Testis (tissue), 3 donors: ENCODE results near the gene ERC1. TPM values are rescaled to one million over a fixed set of nuclear protein-coding genes. Genes with fewer than 3 reads are reported as not detected.

Experiments used
- DNase-seq: peaks from one replicate; pipeline ENCODE4 v3.0.0-alpha.2; 2019
- H3K27ac ChIP-seq, 2 donors: fragments of 200-600 bp; sonication (generic); one replicate each; pipeline ENCODE4 v1.5.1; 2019
- H3K27me3 ChIP-seq: fragments of 200-600 bp; sonication (generic); one replicate; pipeline ENCODE4 v1.5.1; 2019
- H3K36me3 ChIP-seq: fragments of 200-600 bp; sonication (generic); one replicate; pipeline ENCODE4 v1.5.1; 2017; ENCODE audit warnings: low read depth; ENCODE audit errors: missing control alignments
- H3K4me1 ChIP-seq: fragments of 200-600 bp; sonication (generic); one replicate; pipeline ENCODE4 v1.5.1; 2019
- H3K4me3 ChIP-seq, 2 donors: fragments of 200-600 bp; sonication (generic); one replicate each; pipeline ENCODE4 v1.5.1; 2017 to 2019
- H3K9me3 ChIP-seq: fragments of 200-600 bp; sonication (generic); one replicate; pipeline ENCODE4 v1.5.1; 2017
- CTCF ChIP-seq, 3 experiments: fragments of 450-650 bp in 2 of 3; fragments of 200-600 bp in 1 of 3; sonication (generic) in 1 of 3; IDR thresholded peaks; one replicate each; pipeline ENCODE4 v1.5.1; 2016 to 2019; ENCODE audit warnings: antibody characterized with exemption in 3 of 3, mild to moderate bottlenecking in 2 of 3, moderate library complexity in 1 of 3
- POLR2A ChIP-seq: fragments of 450-650 bp; IDR thresholded peaks from one replicate; pipeline ENCODE4 v1.6.1; 2017; ENCODE audit warnings: antibody characterized with exemption, mild to moderate bottlenecking, moderate library complexity
- WGBS, 2 donors: methylation state at CpG; one replicate each; pipeline ENCODE4 v1.1.5; 2018; 5-methylcytosine and 5-hydroxymethylcytosine counted together
- intact Hi-C: fragments of 100-400 bp; cut with DNase I; formaldehyde crosslinking; loops from one replicate; pipeline ENCODE4 v1.15.1; 2023; ENCODE audit warnings: low total_unique reads
- polyA plus RNA-seq: library from polyadenylated mRNA; stranded (reverse); fragments of 350-450 nt; fragmentation: Illumina TruSeq; extraction: RNeasy Lipid Tissue Mini Kit (QIAGEN cat#74804); gene quantifications from one replicate; pipeline ENCODE4 v1.2.3, GENCODE V29; 2014; ENCODE audit warnings: low read depth, low replicate concordance; ENCODE audit not compliant: insufficient read depth
- total RNA-seq, 2 donors: library from RNA; depleted of rRNA; stranded (reverse); fragments of >200 nt; gene quantifications; one replicate each; pipeline ENCODE4 v1.2.3, GENCODE V29; 2016

Gene ERC1
- total and polyA plus RNA-seq, 3 donors from 2014 or later, result 25.8 to 109 (median 106) TPM

DNA sequence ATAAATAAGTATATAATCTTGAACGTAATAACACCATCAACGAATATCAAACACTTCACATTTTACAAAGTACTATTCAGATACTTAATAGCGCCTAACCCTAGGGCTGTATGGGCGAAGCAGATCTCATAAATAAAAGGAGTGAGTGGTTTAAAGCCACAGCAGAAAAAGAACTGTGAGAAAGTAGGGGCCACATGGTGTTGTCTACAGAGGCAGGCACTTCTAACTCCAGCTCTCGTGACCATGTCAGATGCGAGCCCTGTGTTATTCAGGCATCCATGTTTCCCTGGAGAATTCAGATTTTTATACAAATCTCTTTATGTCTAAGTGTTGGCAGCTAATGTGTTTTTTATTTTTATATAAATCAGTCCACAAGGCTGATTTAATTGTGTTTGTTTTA lies 391.1 kb downstream of the ERC1 start:
- no peak overlapping the region for H3K4me3 ChIP-seq
- WGBS, 2 donors, result 80 to 85% methylated on average over 6 of the region's 6 CpGs
- no peaks in the 10 kb centered on the region for H3K36me3 ChIP-seq
- H3K27ac ChIP-seq, result no peak overlapping the region
- H3K9me3 ChIP-seq, result no peaks in the 10 kb centered on the region
- no peak for DNase-seq
- no peak for TF ChIP-seq POLR2A
- no peak for TF ChIP-seq CTCF (IDR thresholded peaks at IDR 0.05)
- no peaks in the 10 kb centered on the region for H3K27me3 ChIP-seq
- H3K4me1 ChIP-seq, result no peaks in the 10 kb centered on the region
- intact Hi-C loops, result no loop called here

DNA sequence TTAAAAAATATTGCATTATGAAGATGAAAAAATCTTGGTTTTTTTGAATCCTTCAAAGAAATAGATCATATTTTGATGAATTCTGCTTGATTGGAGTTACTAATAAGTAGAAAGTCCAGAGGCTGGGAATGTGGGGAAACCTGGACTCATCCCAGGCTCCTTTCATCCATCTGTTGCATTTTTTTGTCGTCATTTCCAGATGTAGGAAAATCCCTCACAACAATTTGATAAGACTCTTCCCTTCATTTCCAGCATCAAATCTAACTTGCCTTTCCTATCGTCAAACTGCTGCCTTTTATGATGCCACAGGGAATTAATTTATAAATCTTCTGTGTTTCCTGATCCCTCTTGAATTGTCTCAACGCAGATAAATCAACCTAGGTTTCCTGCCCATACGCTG lies 391.8 kb downstream of the ERC1 start:
- H3K27ac ChIP-seq, result no peak overlapping the region
- H3K4me3 ChIP-seq, result no peak overlapping the region
- intact Hi-C loops, result no loop called here
- no peaks in the 10 kb centered on the region for H3K9me3 ChIP-seq
- DNase-seq, result no peak
- no peaks in the 10 kb centered on the region for H3K4me1 ChIP-seq
- no peaks in the 10 kb centered on the region for H3K27me3 ChIP-seq
- 45 to 76% methylated on average over 4 of the region's 4 CpGs for WGBS, 2 donors
- TF ChIP-seq CTCF (IDR thresholded peaks at IDR 0.05) (no peak), POLR2A (no peak)
- no peaks in the 10 kb centered on the region for H3K36me3 ChIP-seq

GRCh38 chr12:1383758-1384157 lies 392.7 kb downstream of the ERC1 start:
- Histone ChIP-seq H3K27me3 (no peaks in the 10 kb centered on the region), H3K36me3 (no peaks in the 10 kb centered on the region), H3K27ac (no peak overlapping the region), H3K9me3 (no peaks in the 10 kb centered on the region), H3K4me1 (no peaks in the 10 kb centered on the region), H3K4me3 (no peak overlapping the region)
- no peak for DNase-seq
- intact Hi-C loops, result no loop called here
- 91 to 93% methylated on average over 4 of the region's 4 CpGs for WGBS, 2 donors
- TF ChIP-seq POLR2A (no peak), CTCF (IDR thresholded peaks at IDR 0.05) (no peak)

DNA sequence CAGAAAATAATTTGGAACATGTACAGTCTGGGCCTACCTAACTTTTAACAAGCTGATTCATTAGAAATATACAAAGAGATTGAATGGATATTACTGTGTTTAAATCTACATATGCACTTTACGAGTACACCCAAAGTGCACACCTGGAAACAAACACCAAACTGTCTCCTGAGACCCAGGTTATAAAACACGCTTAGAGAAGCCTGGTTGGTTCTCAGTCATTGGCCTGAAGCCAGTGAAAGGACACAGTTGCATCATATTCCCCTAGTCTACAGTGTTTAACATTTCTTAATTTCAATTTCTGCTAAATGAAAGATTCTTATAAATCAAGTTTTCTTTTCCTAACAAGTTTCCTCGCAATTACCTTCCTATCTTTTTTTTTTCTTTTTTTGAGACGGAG lies 393.9 kb downstream of the ERC1 start:
- Histone ChIP-seq H3K9me3 (no peaks in the 10 kb centered on the region), H3K36me3 (no peaks in the 10 kb centered on the region), H3K27ac (no peak overlapping the region), H3K4me1 (no peaks in the 10 kb centered on the region), H3K4me3 (no peak overlapping the region), H3K27me3 (no peaks in the 10 kb centered on the region)
- TF ChIP-seq POLR2A, result no peak
- TF ChIP-seq CTCF (IDR thresholded peaks at IDR 0.05), result no peak
- intact Hi-C loops, result no loop called here
- no peak for DNase-seq
- 84 to 93% methylated on average over 4 of the region's 4 CpGs for WGBS, 2 donors

DNA sequence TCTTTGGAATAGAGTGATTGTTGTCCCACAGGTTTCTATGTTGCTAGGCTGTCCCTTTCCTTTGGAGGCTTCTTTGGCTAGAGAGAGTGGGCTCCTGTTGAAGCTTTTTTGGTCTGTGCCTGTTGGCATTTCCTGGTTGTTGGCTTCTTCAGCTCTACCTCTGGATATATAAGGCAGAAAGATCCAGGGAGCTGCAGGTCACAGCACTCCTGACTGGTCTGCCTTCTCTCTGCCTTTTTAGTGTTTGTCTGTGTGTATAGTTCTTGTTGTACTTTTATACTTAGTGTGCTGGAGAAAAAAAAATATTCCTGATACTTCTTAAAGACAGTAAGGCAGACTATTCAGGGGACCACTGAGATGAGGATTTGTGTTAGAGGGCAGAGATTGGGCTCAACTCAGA lies 400.7 kb downstream of the ERC1 start:
- Histone ChIP-seq H3K36me3 (no peaks in the 10 kb centered on the region), H3K4me3 (no peak overlapping the region), H3K9me3 (no peaks in the 10 kb centered on the region), H3K27ac (no peak overlapping the region), H3K27me3 (no peaks in the 10 kb centered on the region), H3K4me1 (no peaks in the 10 kb centered on the region)
- no peak for DNase-seq
- TF ChIP-seq POLR2A, result no peak
- no peak for TF ChIP-seq CTCF (IDR thresholded peaks at IDR 0.05)
- intact Hi-C loops, result no loop called here
